ENCODE data around the gene CLRN1.

The CLRN1 gene

GRCh38 chr3:150913133-150913922, 59.2 kb downstream of the CLRN1 start:
- no peaks in the 10 kb centered on the region for H3K9me3 ChIP-seq (ENCODE audit: insufficient read depth, low read length, severe bottlenecking)
- no peak for DNase-seq
- H3K36me3 ChIP-seq (ENCODE audit: insufficient read depth, low read length), result no peaks in the 10 kb centered on the region

DNA sequence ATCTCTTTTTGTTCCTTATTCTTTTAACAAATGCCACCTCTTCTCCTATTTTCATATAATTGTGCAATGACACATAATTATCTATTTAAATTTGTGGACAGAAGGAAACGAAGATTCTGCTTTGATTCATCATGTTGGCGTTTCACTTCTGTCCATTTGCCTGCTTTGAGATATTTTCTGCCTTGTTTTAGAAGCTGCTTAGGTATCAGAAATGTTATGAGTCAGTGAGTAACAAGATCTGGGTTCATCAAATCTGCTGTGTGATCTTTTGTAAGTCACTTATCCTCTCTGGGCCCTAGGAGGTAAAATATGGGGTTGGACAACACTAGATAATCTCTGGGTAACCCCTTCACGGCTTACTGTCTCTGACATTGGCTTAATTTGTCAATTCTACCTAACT, 60.0 kb downstream of the CLRN1 start:
- TF ChIP-seq CTCF (IDR thresholded peaks at IDR 0.05; ENCODE audit: borderline replicate concordance, extremely low read depth, low read length, poor library complexity, severe bottlenecking) (no peak), EZH2 (IDR thresholded peaks at IDR 0.05; ENCODE audit: borderline replicate concordance, low read depth, low read length, severe bottlenecking) (no peak)
- Histone ChIP-seq H3K27me3 (ENCODE audit: insufficient read depth, low read length, poor library complexity) (peaks cover 14% of the 10 kb centered on the region), H3K9me3 (ENCODE audit: insufficient read depth, low read length, severe bottlenecking) (no peaks in the 10 kb centered on the region), H4K20me1 (ENCODE audit: insufficient read depth, low read length) (no peaks in the 10 kb centered on the region), H3K9ac (ENCODE audit: low read depth, low read length) (no peak overlapping the region), H3K27ac (ENCODE audit: low read length) (no peak overlapping the region), H3K4me2 (ENCODE audit: insufficient read depth, low read length) (no peak overlapping the region), H3K79me2 (ENCODE audit: insufficient read depth, low read length) (no peaks in the 10 kb centered on the region), H3K4me3 (ENCODE audit: low read depth in 1 of 2, low read length in 2 of 2) (no peak overlapping the region), H3K4me1 (ENCODE audit: insufficient read depth, low read length) (no peaks in the 10 kb centered on the region), H3K36me3 (ENCODE audit: insufficient read depth, low read length) (no peaks in the 10 kb centered on the region), H2AFZ (ENCODE audit: low read depth, low read length) (no peak overlapping the region)
- DNase-seq (no peak), ATAC-seq (ENCODE audit: insufficient read depth, low read depth) (no peak)

More at GRCh38 chr3:150913133-150913922, 59.2 kb downstream of the CLRN1 start:
- no peak overlapping the region for H3K4me3 ChIP-seq (ENCODE audit: low read depth in 1 of 2, low read length in 2 of 2)
- H3K27me3 ChIP-seq (ENCODE audit: insufficient read depth, low read length, poor library complexity), result peaks cover 6% of the 10 kb centered on the region
- TF ChIP-seq CTCF (IDR thresholded peaks at IDR 0.05; ENCODE audit: borderline replicate concordance, extremely low read depth, low read length, poor library complexity, severe bottlenecking), result no peak
- TF ChIP-seq EZH2 (IDR thresholded peaks at IDR 0.05; ENCODE audit: borderline replicate concordance, low read depth, low read length, severe bottlenecking), result no peak
- ATAC-seq (ENCODE audit: insufficient read depth, low read depth), result no peak
- no peaks in the 10 kb centered on the region for H3K79me2 ChIP-seq (ENCODE audit: insufficient read depth, low read length)
- H3K9ac ChIP-seq (ENCODE audit: low read depth, low read length), result no peak overlapping the region
- no peaks in the 10 kb centered on the region for H4K20me1 ChIP-seq (ENCODE audit: insufficient read depth, low read length)
- no peak overlapping the region for H3K27ac ChIP-seq (ENCODE audit: low read length)
- H3K4me1 ChIP-seq (ENCODE audit: insufficient read depth, low read length), result no peaks in the 10 kb centered on the region
- no peak overlapping the region for H2AFZ ChIP-seq (ENCODE audit: low read depth, low read length)
- H3K4me2 ChIP-seq (ENCODE audit: insufficient read depth, low read length), result no peak overlapping the region

- Histone ChIP-seq H3K4me3 (ENCODE audit: low read depth in 1 of 2, low read length in 2 of 2) (no peak overlapping the region), H3K27ac (ENCODE audit: low read length) (no peak overlapping the region), H3K27me3 (ENCODE audit: insufficient read depth, low read length, poor library complexity) (peaks cover 14% of the 10 kb centered on the region), H3K36me3 (ENCODE audit: insufficient read depth, low read length) (no peaks in the 10 kb centered on the region), H3K9me3 (ENCODE audit: insufficient read depth, low read length, severe bottlenecking) (no peaks in the 10 kb centered on the region), H3K9ac (ENCODE audit: low read depth, low read length) (no peak overlapping the region), H3K4me2 (ENCODE audit: insufficient read depth, low read length) (no peak overlapping the region), H3K4me1 (ENCODE audit: insufficient read depth, low read length) (no peaks in the 10 kb centered on the region), H3K79me2 (ENCODE audit: insufficient read depth, low read length) (no peaks in the 10 kb centered on the region), H4K20me1 (ENCODE audit: insufficient read depth, low read length) (no peaks in the 10 kb centered on the region), H2AFZ (ENCODE audit: low read depth, low read length) (no peak overlapping the region)
- DNase-seq (no peak), ATAC-seq (ENCODE audit: insufficient read depth, low read depth) (no peak)
- TF ChIP-seq CTCF (IDR thresholded peaks at IDR 0.05; ENCODE audit: borderline replicate concordance, extremely low read depth, low read length, poor library complexity, severe bottlenecking), result no peak
- no peak for TF ChIP-seq EZH2 (IDR thresholded peaks at IDR 0.05; ENCODE audit: borderline replicate concordance, low read depth, low read length, severe bottlenecking)
Measured at GRCh38 chr3:150911771-150912170, 60.8 kb downstream of the CLRN1 start.

All from DND-41 (cell line).